HG03378 (cell line): Measurements from ENCODE around the gene KRTAP7-1.

Experiments
- ATAC-seq: cut with Tn5 transposase; IDR thresholded peaks from one replicate; pipeline ENCODE4 v1.9.1; 2021; ENCODE audit warnings: mild to moderate bottlenecking, moderate library complexity; ENCODE audit not compliant: unreplicated experiment

The KRTAP7-1 gene, protein sequence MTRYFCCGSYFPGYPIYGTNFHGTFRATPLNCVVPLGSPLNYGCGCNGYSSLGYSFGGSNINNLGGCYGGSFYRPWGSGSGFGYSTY

DNA sequence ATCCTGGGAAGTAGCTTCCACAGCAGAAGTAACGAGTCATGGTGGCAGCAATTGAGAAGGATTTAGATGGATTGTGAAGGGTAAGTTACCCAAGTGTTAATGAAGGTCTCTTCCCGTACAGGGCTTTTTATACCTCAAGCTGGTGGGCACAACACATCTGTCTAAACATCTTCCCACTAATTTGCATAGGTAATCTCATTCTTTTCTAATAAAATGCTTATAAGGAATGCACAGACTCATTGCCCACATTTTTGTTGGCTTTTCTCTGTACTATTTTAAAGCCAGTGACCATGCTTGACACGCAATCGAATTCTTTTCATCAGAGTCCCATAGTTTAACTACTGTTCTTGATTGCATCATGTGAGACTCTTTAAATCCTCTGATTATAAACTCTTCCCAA is at the start of gene KRTAP7-1:
Gene KRTAP7-1 (minus strand): TSS at position 101 of the 400 bp plus-strand sequence. CDS start 61 bp downstream, at position 40.
- no peak for ATAC-seq

DNA sequence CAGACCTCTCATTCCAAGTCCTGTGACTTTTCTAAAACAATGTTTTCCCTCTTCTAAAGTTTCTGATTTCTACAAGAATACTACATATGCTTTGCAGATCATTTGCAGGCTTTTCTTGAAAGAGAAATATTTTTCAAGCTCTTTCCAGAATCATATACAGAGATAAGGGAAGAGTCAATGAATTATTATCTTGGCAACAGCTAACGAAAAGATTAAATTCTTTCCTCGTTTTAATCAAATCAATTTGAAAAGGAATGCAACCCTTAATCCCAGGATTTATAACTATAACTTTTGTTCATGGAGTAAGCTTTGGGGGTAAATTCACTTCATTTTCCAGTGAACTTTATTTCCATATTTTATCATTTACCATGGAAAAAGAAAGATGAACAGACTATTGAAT is 45.0 kb upstream of the KRTAP7-1 start:
- no peak for ATAC-seq

DNA sequence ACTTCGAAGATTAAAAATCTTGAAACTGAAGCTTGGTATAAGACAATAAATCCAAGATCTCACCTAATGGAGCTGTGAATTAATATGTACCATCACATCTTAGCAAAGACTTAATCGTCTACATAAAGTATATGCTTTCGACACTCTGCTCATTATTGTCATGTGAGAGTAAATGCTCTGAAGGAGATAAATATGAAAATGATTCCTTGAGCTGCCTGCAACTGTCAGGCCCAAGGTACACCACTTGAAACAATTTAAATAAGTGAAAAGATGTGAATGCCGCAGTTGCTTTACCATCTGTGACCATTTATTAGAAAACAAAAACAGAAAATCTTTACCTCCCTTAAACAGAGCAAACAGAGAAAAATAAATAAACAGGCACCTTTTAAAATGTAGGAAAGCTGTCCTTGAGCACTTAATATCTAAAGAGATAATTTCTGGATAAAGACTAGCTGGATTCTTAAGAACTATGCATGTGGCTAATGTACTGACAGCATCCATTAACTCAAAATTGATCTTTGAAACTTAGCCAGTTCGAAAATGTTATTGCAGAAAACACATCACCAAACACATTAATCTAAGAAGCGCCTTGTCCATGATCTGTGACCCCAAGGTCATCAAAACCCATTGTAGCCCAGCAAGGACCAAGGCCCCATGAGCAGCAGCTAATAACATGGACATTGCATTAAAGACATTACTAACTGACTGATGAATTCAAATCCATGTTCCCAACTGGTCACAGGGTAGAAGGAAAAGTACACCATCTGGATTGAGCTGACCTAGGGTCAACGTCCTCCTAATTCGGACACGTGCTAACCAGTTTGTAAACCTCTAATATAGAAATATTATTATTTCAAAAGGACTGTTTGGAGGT is 18.3 kb upstream of the KRTAP7-1 start:
- ATAC-seq: no peak

DNA sequence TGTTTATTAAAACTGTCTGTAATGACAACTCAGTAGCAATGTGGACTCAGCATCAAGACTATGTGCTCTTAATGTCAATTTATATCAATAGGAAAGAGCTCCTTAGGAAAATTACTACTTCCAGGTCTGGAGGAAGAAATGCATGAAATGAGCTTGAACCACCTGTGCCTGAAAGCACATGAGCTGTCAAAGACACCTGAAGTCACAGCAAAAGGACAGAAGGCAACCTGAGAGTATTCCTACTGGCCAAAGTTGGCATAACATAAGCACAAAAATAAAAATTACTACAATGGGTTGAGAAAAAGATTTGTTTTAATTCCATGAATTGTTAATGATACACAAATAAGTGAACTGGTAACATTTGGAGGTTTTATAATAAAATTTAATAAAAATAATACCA is 13.4 kb upstream of the KRTAP7-1 start:
- no peak for ATAC-seq

DNA sequence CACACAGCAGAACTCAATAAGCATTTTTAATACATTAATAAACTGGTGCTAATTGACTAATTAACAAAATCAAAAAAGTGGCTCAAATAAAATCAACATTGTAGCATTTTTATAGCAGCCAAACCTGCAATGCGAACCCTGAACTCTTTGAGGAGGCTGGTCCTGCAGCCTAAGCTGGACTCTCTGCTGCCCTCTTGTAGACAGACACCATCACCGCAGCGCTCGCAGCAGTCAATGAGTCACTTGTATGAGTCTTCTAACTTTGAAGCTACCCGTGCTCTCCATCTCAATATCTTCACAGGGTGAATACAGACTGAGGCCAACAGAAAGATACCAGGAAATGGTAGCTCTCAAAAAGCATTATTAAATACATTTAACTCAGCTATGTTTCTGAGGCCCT is 9.7 kb upstream of the KRTAP7-1 start:
- no peak for ATAC-seq

DNA sequence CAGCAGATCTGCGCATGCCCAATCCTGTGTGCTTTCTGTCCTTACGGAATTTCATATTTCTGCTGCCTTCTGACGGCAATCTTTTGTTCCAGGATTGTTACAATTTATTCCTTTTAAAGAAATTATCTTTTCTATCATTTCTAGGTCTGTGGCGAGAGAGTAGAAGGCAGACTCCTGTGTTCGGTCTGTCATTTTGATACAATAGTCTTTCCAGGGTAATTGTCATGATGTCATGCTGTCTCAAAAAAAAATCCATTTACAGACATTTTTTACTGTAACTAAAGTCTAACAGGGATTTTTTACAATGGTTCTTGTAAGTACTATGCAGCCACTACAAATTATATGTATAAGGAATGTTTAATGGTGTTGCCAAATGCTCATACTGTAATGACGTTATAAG is 9.0 kb upstream of the KRTAP7-1 start:
- no peak for ATAC-seq

DNA sequence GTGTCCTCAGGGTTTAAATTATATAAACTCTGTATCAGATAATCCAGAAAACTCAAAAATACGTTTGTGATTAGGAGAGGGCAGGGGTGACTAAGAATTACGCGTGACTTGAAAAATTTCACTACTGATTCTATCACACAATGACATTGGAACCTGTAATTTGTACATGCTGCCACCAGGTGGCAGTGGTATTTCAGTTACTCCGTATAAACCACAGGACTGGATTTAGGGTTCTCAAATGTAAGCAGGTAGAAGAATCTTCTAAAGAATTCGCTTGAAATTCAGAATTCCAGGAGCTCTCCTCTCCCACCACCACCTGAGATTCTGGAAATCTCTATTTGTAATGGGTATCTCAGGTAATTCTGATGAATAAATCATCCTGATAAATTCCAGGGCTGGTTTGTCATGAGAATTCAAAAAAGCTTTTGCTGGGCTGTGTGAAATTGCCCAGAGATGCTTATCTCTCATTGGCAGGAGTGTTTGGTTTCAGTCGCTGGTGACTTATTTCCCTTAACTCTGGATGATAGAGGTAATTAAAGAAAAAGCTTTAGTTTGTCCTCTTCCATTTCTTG is 1.7 kb upstream of the KRTAP7-1 start:
- no peak for ATAC-seq

DNA sequence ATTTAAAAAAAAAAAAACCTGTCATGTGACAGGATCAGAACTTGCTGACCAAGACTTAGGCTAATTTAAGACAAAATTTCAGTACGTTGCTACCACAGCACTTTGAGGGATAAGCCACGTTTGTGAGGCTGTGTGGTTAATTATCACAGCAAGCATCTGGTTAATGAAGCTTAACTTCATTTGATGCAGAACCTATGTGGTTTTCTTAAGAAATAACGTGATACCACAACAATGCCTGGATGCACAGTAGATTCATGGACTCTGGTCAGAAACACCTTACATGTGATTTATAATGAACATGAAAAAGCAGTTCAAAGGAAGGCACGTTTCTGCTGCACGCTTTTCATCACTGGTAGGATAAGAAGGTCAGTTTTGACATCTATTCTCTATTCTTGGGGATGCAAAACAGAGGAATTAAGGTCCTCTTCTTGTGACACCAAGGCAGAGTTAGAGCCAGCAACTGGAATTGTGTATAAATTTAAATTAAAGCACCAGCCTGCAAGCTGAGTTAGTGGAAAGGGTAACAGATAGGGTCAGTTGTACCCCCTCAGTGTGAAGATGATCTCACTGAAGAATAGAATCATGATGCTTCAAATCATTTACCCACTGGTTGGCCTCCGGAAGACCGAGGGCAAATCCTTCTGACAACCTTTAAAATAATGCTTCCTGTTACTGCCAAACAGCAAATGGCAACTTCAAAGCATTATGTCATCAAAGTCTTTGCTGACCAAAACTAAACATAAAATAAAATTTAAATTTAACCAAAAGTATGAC is 10.5 kb downstream of the KRTAP7-1 start:
- ATAC-seq: no peak

DNA sequence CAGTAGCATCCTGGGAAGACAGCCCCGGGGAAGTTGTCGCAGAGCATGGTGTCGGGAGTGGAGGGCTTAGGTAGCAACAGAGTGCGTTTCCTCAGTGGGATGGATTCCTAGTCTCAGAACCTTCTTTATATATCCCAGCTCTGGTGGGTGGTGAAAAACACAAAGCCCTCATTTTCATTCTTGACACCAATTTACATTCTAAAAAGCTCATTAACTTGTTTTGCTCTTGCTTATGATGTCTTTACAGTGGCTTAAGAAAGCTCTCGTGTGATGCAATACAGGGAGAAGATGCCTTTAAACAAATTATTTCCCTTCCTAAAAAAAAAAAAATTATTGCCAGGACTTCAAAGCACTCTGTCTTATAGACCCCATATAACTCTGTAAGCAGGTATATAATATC is 16.4 kb downstream of the KRTAP7-1 start, which contains the start of gene KRTAP8-1:
Gene KRTAP8-1 (minus strand): TSS at position 101 of the 400 bp plus-strand sequence. CDS start 54 bp downstream, at position 47.
- no peak for ATAC-seq

DNA sequence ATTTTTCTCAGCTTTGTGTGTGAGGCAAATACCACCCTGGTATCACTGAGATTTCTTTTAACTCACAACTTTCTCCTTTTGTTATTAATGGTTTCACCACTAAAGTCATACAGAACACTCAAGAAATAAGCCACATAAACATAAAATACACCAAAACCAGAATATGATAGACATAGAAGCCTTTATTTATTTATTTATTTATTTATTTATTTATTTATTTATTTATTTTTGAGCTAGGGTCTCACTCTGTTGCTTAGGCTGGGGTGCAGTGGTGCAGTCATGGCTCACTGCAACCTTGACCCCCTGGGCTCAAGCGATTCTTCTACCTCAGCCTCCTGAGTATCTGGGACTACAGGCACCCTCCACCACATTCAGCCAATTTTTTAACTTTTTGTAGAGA is 29.0 kb downstream of the KRTAP7-1 start:
- no peak for ATAC-seq

DNA sequence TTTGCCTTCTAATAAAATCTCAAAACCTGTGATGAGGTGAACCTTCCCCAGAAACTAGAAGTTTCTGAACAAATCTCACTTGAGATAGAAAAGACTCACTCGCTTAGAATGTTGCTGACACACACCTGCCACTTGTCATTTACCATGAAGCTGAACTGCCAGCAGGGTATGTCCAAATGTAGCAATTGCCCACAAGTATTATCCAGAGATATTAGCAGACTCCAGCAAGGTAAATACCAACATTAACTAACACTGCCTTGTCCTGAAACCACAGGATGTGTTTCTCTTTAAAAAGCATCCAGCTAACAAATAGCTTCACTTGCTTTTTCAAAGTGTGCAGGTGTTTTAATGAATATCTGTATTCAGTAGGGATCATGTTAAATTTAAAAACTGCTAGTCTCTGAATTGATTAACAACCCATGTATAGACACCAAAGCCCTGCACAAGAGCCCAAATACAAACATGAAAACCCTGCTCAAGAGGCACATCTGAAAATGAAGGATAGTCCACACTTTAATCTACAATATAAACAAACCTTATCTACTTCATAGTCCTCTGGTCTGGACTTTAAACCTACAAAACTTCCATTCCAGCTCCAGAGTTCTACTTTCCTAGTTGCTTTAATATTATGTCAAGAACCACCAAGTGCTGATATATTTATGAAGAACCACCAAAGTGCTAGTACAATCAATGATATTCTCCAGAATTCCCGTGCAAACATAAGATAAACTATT is 35.8 kb downstream of the KRTAP7-1 start:
- ATAC-seq: no peak

DNA sequence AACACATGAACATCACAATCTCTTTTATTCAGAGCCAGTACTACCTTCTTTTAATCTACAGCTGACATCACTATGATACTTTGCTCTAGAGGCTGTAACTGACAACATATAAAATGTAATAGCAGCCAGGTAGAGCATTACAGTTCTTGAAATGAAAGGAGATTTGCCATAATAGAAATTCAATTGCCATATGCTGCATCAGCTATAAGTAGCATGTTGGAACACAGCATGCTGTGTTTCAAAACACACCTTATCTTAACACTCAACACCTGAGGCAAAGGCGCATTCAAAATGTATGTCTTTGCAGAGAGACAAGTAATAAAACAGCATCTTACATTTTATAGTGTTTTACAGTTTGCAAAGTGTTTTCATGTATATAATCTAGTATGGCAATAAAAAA is 50.3 kb downstream of the KRTAP7-1 start:
- no peak for ATAC-seq
